Activated CD8-positive, alpha-beta T cell treated with anti-CD3 and anti-CD28 coated beads for 36 hours (primary cell): ENCODE data around the gene MOCS1. TPM values are rescaled to one million over a fixed set of nuclear protein-coding genes. Genes with fewer than 3 reads are reported as not detected.

Source experiments
- ATAC-seq: fragments of 200-7000 bp; cut with Tn5 transposase; one replicate; pipeline ENCODE4 v1.10.0; 2021; ENCODE audit warnings: mild to moderate bottlenecking, moderate library complexity
- CTCF ChIA-PET: fragments of 350-600 bp; sonication (Branson Sonifier 250); formaldehyde crosslinking; loops from one replicate; lab custom pipeline; 2021; ENCODE audit warnings: antibody characterized with exemption; lab: Charles Lee
- POLR2A ChIA-PET: fragments of 350-600 bp; sonication (Branson Sonifier 250); formaldehyde crosslinking; loops from one replicate; lab custom pipeline; 2021; ENCODE audit warnings: antibody characterized with exemption; lab: Charles Lee
- DNase-seq: peaks from one replicate; pipeline ENCODE4 v3.0.0-alpha.2; 2020
- H3K27ac Mint-ChIP-seq: one replicate; pipeline ENCODE4 v1.8.0; 2021; ENCODE audit warnings: mild to moderate bottlenecking, mixed read lengths
- H3K27me3 Mint-ChIP-seq: one replicate; pipeline ENCODE4 v1.8.0; 2021; ENCODE audit warnings: mixed read lengths
- H3K36me3 Mint-ChIP-seq: one replicate; pipeline ENCODE4 v1.8.0; 2021; ENCODE audit warnings: low read depth, mixed read lengths
- H3K4me1 Mint-ChIP-seq: one replicate; pipeline ENCODE4 v1.8.0; 2021; ENCODE audit warnings: low read depth, mixed read lengths
- H3K4me3 Mint-ChIP-seq: one replicate; pipeline ENCODE4 v1.8.0; 2021; ENCODE audit warnings: mild to moderate bottlenecking, moderate library complexity, mixed read lengths
- H3K9me3 Mint-ChIP-seq: one replicate; pipeline ENCODE4 v1.8.0; 2021; ENCODE audit warnings: mixed read lengths
- intact Hi-C: fragments of 100-400 bp; cut with micrococcal nuclease; formaldehyde crosslinking; loops from one replicate; pipeline ENCODE4 v1.10.0; 2022
- total RNA-seq, 2 experiments: library from RNA; stranded (reverse); gene quantifications; one replicate each; pipeline ENCODE4 v1.2.3, GENCODE V29; 2021
- TF ChIP-seq, protein P1 (sequence below): fragments of 200-600 bp; IDR thresholded peaks from one replicate; pipeline ENCODE4 v1.8.0; 2022; ENCODE audit warnings: antibody characterized with exemption, mild to moderate bottlenecking

Gene MOCS1
- total RNA-seq, 2 experiments from 2014 or later: 1.5 to 1.8 TPM

DNA sequence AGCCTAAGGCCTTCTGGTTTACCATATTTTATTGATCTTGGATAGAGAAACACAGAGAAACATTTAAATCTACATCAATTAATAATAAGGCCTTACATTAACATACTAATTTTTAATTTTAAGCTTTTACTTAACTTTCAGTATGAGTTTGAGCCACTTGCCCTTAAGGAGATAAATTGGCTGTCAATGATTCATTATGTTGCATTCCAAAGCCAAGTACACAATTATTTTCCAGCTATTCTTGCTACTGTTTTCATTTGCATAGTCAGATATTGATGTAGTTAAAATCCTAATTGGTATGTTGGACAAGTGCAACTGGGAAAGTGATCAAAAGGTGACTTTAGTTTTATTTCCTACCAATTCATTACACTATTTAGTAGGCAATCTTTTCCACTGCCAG, 58.2 kb downstream of the MOCS1 start:
- ATAC-seq: no peak
- CTCF ChIA-PET: interaction anchor here (4.9 kb wide), 1 partner anchor 10 kb away, joined by 25 read pairs; no protein-coding TSS in a partner anchor
- H3K4me3 Mint-ChIP-seq: no peak overlapping the region
- POLR2A ChIA-PET: no interaction called here
- H3K27me3 Mint-ChIP-seq: peaks cover 1% of the 10 kb centered on the region
- H3K36me3 Mint-ChIP-seq: no peaks in the 10 kb centered on the region
- H3K4me1 Mint-ChIP-seq: no peaks in the 10 kb centered on the region
- intact Hi-C loops: no loop called here
- TF ChIP-seq, protein P1, sequence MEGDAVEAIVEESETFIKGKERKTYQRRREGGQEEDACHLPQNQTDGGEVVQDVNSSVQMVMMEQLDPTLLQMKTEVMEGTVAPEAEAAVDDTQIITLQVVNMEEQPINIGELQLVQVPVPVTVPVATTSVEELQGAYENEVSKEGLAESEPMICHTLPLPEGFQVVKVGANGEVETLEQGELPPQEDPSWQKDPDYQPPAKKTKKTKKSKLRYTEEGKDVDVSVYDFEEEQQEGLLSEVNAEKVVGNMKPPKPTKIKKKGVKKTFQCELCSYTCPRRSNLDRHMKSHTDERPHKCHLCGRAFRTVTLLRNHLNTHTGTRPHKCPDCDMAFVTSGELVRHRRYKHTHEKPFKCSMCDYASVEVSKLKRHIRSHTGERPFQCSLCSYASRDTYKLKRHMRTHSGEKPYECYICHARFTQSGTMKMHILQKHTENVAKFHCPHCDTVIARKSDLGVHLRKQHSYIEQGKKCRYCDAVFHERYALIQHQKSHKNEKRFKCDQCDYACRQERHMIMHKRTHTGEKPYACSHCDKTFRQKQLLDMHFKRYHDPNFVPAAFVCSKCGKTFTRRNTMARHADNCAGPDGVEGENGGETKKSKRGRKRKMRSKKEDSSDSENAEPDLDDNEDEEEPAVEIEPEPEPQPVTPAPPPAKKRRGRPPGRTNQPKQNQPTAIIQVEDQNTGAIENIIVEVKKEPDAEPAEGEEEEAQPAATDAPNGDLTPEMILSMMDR: no peak
- no peak overlapping the region for H3K27ac Mint-ChIP-seq
- no peak for DNase-seq
- no peaks in the 10 kb centered on the region for H3K9me3 Mint-ChIP-seq

GRCh38 chr6:39873439-39873838, 60.8 kb downstream of the MOCS1 start:
- Mint-ChIP-seq H3K27ac (no peak overlapping the region), H3K27me3 (peaks cover 1% of the 10 kb centered on the region), H3K36me3 (no peaks in the 10 kb centered on the region), H3K9me3 (no peaks in the 10 kb centered on the region), H3K4me1 (no peaks in the 10 kb centered on the region), H3K4me3 (no peak overlapping the region)
- DNase-seq (no peak), ATAC-seq (no peak)
- TF ChIP-seq, protein P1: no peak
- intact Hi-C loops: no loop called here
- CTCF ChIA-PET: interaction anchor here (4.9 kb wide), 1 partner anchor 8 kb away, joined by 25 read pairs; no protein-coding TSS in a partner anchor
- POLR2A ChIA-PET: no interaction called here

GRCh38 chr6:39870950-39871349, 63.3 kb downstream of the MOCS1 start:
- intact Hi-C loops: no loop called here
- DNase-seq: peak; percentile 6
- CTCF ChIA-PET: interaction anchor here (1.0 kb wide), 1 partner anchor 14 kb away, joined by 3 read pairs; no protein-coding TSS in a partner anchor
- no peaks in the 10 kb centered on the region for H3K4me1 Mint-ChIP-seq
- H3K27me3 Mint-ChIP-seq: peaks cover 3% of the 10 kb centered on the region
- H3K36me3 Mint-ChIP-seq: no peaks in the 10 kb centered on the region
- POLR2A ChIA-PET: no interaction called here
- no peak overlapping the region for H3K27ac Mint-ChIP-seq
- TF ChIP-seq, protein P1: no peak
- H3K9me3 Mint-ChIP-seq: no peaks in the 10 kb centered on the region
- ATAC-seq: no peak
- H3K4me3 Mint-ChIP-seq: no peak overlapping the region

DNA sequence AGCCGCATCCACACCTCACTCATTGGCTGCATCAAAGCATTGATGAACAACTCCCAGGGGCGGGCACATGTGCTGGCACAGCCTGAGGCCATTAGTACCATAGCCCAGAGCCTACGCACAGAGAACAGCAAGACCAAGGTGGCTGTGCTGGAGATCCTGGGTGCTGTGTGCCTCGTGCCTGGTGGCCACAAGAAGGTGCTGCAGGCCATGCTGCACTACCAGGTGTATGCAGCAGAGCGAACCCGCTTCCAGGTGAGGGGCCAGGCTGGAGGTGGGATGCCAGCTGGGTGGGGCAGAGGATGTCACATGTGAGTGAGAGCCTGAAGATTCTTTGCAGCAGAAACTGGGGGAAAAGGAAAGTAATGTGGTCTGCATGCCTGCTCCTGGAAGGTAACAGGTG, 66.7 kb downstream of the MOCS1 start:
- Mint-ChIP-seq H3K27ac (no peak overlapping the region), H3K27me3 (peaks cover 1% of the 10 kb centered on the region), H3K4me3 (no peak overlapping the region), H3K9me3 (no peaks in the 10 kb centered on the region), H3K4me1 (no peaks in the 10 kb centered on the region), H3K36me3 (no peaks in the 10 kb centered on the region)
- ATAC-seq: no peak
- no peak for DNase-seq
- TF ChIP-seq, protein P1: no peak
- intact Hi-C loops: loop anchor here (10.0 kb wide), 1 partner anchor 437 kb away; no protein-coding TSS in a partner anchor
- ChIA-PET POLR2A (no interaction called here), CTCF (interaction anchor here (2.1 kb wide), 1 partner anchor 442 kb away, joined by 7 read pairs; no protein-coding TSS in a partner anchor)

DNA sequence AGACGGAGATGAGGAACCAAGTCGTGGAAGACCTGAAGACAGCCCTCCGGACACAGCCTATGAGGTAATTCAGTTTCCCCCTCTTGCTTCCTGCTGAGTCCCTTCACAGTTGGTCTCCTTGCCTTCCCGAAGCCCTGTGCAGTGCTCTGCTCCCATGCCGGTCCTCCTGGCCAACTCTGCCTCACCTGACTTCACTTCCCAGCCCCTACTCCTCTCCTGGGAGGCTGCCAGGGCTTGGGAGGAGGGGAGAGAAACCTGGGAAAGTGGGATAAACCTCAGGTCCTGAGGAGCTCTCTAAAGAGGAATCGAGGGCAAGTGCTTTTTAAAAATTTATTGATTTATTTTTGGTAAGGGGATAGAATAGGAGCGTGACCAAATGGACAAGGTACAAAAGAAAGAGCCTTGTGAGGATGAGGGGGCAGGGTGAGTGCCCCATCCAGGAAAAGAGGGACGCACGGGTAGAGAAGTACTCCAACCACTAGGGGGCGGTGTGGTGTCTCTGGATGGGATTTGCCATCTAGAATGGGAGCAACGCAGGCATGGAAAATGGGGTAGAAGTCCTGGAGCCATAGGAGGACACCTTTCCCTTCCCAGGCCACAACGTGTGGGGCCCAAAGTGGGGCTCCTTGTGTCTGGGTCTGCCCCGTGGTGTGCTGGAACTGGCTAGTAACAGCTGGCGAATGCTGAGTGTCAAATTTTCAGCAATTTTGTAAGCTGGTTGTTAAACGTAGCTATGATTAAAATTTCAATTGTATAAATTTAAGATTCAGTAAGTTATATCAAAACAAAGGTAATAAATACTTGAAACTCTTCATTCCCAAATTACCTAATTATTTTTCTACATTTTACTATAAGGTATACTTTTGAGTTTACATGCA, 69.0 kb downstream of the MOCS1 start:
- no peak overlapping the region for H3K27ac Mint-ChIP-seq
- intact Hi-C loops: loop anchor here (10.0 kb wide), 1 partner anchor 440 kb away; no protein-coding TSS in a partner anchor
- H3K9me3 Mint-ChIP-seq: no peaks in the 10 kb centered on the region
- ATAC-seq (peak; percentile 47), DNase-seq (peak; percentile 78)
- H3K27me3 Mint-ChIP-seq: peaks cover 5% of the 10 kb centered on the region
- TF ChIP-seq, protein P1: peak; percentile 95
- ChIA-PET POLR2A (interaction anchor here (0.9 kb wide), 1 partner anchor 51 kb away, joined by 3 read pairs; no protein-coding TSS in a partner anchor), CTCF (interaction anchor here (0.7 to 2.6 kb wide), 22 partner anchors 10 to 698 kb away, joined by 3 to 25 read pairs (median 4); no protein-coding TSS in a partner anchor)
- no peaks in the 10 kb centered on the region for H3K4me1 Mint-ChIP-seq
- H3K36me3 Mint-ChIP-seq: no peaks in the 10 kb centered on the region
- no peak overlapping the region for H3K4me3 Mint-ChIP-seq
